GM12801 (cell line): ENCODE results near the gene FANK1.

Experiments
- CTCF ChIP-seq: IDR thresholded peaks from one replicate; pipeline ENCODE4 v1.5.1; 2011; ENCODE audit warnings: control low read depth; ENCODE audit not compliant: insufficient read length; ENCODE audit errors: extremely low read depth

FANK1 gene

GRCh38 chr10:126029999-126030398 is 133.6 kb downstream of the FANK1 start:
- TF ChIP-seq CTCF: no peak

DNA sequence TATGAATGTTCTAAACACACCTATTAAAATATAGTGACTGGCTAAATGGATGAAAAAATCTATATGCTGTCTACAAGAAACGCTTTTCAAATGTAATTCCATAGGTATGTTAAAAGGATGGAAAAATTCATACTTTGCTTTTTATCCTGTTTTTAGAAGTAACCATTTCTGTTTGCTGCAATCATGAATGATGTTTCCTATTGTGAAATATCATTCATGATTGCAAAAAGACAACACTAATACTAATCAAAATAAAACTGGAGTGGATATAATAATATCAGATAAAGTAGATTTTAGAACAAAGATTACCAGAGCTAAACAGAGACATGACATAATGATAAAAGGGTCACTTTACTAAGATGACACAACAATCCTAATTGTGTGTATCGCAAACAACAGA is 138.2 kb downstream of the FANK1 start:
- TF ChIP-seq CTCF: no peak

GRCh38 chr10:126036515-126036914 is 140.2 kb downstream of the FANK1 start:
- no peak for TF ChIP-seq CTCF

DNA sequence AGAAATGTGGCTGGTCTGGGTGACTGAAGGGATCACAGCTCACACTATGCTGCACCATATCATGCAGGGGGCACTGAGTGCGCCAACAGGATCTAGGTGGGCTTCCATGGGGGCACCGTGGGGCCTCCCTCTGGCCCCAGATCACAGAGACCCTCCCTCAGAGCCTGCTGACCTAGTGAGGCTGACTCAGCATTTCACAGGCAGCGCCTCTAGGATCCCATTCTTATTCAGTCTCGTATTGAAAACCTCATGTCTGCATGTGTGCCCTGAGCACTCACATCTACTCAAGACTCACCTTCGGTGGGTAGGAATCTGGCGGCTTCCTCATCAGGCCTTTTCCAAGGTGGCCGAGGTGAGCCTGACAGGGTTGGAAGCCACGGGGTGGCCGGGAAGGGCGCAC is 141.6 kb downstream of the FANK1 start:
- TF ChIP-seq CTCF: no peak

DNA sequence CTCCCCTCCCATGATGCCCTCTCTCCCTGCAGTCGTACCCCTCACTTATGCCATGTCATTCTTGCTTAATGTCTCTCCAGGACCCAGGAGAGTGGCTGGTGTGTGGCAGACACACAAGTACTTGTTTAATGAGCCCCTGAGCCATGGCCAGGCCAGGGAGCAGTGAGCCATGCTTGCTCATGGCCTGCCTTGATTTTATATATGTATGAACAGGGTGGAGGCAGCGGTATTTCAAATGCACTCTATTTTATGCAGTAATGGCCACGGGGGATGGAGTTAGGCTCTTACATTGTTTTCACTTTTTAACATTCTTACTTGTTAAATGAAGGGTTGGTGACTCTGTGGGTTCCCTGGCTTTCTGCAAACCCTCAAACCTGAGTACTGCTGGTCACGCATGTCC is 144.8 kb downstream of the FANK1 start:
- TF ChIP-seq CTCF: no peak

- no peak for TF ChIP-seq CTCF
Measured at GRCh38 chr10:126041804-126042231, 145.5 kb downstream of the FANK1 start.

GRCh38 chr10:126042354-126042753 is 146.0 kb downstream of the FANK1 start:
- TF ChIP-seq CTCF: no peak

- TF ChIP-seq CTCF: no peak
Measured at GRCh38 chr10:126042906-126043305, 146.5 kb downstream of the FANK1 start.
